SK-N-SH (cell line): Measurements from ENCODE around the gene PXDC1.

Experiments
- RXRA ChIP-seq: IDR thresholded peaks from 2 replicates; pipeline ENCODE4 v1.4.0; 2012; ENCODE audit warnings: low read depth, mild to moderate bottlenecking, borderline replicate concordance
- TF ChIP-seq, protein P1 (sequence below): fragments of 200-600 bp; sonication (generic); IDR thresholded peaks from 2 replicates; pipeline ENCODE4 v1.6.1; 2017; ENCODE audit warnings: antibody characterized with exemption, mild to moderate bottlenecking, moderate library complexity
- TF ChIP-seq, protein P2 (sequence below): fragments of 150-350 bp; IDR thresholded peaks from 2 replicates; pipeline ENCODE4 v1.6.1; 2016; ENCODE audit warnings: mild to moderate bottlenecking, low read depth, low read length

DNA sequence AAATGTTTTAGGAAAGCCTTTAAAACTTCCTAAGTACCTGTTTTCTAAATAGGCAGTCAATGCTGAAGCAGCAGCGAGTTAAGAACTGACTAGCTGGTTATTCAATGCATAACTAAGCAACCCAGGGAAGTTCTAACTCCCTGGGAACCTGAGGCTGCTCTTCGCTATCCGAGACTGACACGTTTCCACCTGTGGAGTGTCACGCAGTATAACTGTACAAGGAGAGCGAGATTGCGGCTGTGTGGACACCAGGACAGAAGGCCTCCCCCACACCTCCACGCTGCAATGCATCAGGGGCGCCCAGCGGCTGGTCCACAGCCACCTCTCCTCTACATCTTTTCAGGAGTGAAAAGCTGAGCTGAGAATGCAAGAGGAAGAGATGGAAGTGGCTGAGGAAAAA, 8.0 kb downstream of the PXDC1 start:
- TF ChIP-seq RXRA, result no peak
- TF ChIP-seq, protein P1, sequence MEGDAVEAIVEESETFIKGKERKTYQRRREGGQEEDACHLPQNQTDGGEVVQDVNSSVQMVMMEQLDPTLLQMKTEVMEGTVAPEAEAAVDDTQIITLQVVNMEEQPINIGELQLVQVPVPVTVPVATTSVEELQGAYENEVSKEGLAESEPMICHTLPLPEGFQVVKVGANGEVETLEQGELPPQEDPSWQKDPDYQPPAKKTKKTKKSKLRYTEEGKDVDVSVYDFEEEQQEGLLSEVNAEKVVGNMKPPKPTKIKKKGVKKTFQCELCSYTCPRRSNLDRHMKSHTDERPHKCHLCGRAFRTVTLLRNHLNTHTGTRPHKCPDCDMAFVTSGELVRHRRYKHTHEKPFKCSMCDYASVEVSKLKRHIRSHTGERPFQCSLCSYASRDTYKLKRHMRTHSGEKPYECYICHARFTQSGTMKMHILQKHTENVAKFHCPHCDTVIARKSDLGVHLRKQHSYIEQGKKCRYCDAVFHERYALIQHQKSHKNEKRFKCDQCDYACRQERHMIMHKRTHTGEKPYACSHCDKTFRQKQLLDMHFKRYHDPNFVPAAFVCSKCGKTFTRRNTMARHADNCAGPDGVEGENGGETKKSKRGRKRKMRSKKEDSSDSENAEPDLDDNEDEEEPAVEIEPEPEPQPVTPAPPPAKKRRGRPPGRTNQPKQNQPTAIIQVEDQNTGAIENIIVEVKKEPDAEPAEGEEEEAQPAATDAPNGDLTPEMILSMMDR, result no peak
- TF ChIP-seq, protein P2, sequence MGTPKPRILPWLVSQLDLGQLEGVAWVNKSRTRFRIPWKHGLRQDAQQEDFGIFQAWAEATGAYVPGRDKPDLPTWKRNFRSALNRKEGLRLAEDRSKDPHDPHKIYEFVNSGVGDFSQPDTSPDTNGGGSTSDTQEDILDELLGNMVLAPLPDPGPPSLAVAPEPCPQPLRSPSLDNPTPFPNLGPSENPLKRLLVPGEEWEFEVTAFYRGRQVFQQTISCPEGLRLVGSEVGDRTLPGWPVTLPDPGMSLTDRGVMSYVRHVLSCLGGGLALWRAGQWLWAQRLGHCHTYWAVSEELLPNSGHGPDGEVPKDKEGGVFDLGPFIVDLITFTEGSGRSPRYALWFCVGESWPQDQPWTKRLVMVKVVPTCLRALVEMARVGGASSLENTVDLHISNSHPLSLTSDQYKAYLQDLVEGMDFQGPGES, result no peak
